Astrocyte (in vitro differentiated cells and primary cell): Measurements from ENCODE around the gene VWA2. TPM values are rescaled to one million over a fixed set of nuclear protein-coding genes. Genes with fewer than 3 reads are reported as not detected.

Experiments
- DNase-seq: peaks from one replicate; pipeline ENCODE4 v3.0.0-alpha.2; 2010; ENCODE audit warnings: low read depth
- FAIRE-seq: peaks from 2 replicates; lab custom pipeline; 2011; peaks lifted over from hg19 to GRCh38; lab: Jason Lieb, UNC
- H2AFZ ChIP-seq: 2 replicates; pipeline ENCODE4 v1.6.0; 2012; ENCODE audit warnings: low read depth, low read length, inconsistent platforms
- H3K27ac ChIP-seq: 2 replicates; pipeline ENCODE4 v1.5.1; 2011; ENCODE audit warnings: low read depth, low read length, inconsistent platforms
- H3K27me3 ChIP-seq: 2 replicates; pipeline ENCODE4 v1.6.0; 2011; ENCODE audit warnings: low read length, inconsistent platforms; ENCODE audit not compliant: insufficient read depth
- H3K36me3 ChIP-seq: 2 replicates; pipeline ENCODE4 v1.5.1; 2011; ENCODE audit warnings: low read length, inconsistent platforms; ENCODE audit not compliant: insufficient read depth
- H3K4me1 ChIP-seq: 2 replicates; pipeline ENCODE4 v1.5.1; 2011; ENCODE audit warnings: low read length, inconsistent platforms; ENCODE audit not compliant: insufficient read depth
- H3K4me2 ChIP-seq: 2 replicates; pipeline ENCODE4 v1.6.0; 2012; ENCODE audit warnings: low read length, inconsistent platforms
- H3K4me3 ChIP-seq: 2 replicates; pipeline ENCODE4 v1.5.1; 2011; ENCODE audit warnings: low read depth, mild to moderate bottlenecking, low read length, inconsistent platforms; ENCODE audit not compliant: insufficient read depth
- H3K79me2 ChIP-seq: 2 replicates; pipeline ENCODE4 v1.6.0; 2012; ENCODE audit warnings: mild to moderate bottlenecking, low read length, inconsistent platforms; ENCODE audit not compliant: insufficient read depth
- H3K9ac ChIP-seq: 2 replicates; pipeline ENCODE4 v1.6.0; 2012; ENCODE audit warnings: mild to moderate bottlenecking, low read length, inconsistent platforms
- H3K9me3 ChIP-seq: 2 replicates; pipeline ENCODE4 v1.5.1; 2012; ENCODE audit warnings: low read depth, mild to moderate bottlenecking, low read length, inconsistent platforms; ENCODE audit not compliant: insufficient read depth
- H4K20me1 ChIP-seq: 2 replicates; pipeline ENCODE4 v1.6.0; 2012; ENCODE audit warnings: low read length, inconsistent platforms; ENCODE audit not compliant: insufficient read depth
- H3K27ac Mint-ChIP-seq: one replicate; pipeline ENCODE4 v1.8.0; 2021; ENCODE audit warnings: mild to moderate bottlenecking, mixed read lengths; ENCODE audit not compliant: unreplicated experiment
- H3K27me3 Mint-ChIP-seq: one replicate; pipeline ENCODE4 v1.8.0; 2021; ENCODE audit warnings: low read depth, mixed read lengths; ENCODE audit not compliant: unreplicated experiment
- H3K36me3 Mint-ChIP-seq: one replicate; pipeline ENCODE4 v1.8.0; 2021; ENCODE audit warnings: low read depth, mixed read lengths; ENCODE audit not compliant: unreplicated experiment
- H3K4me1 Mint-ChIP-seq: one replicate; pipeline ENCODE4 v1.8.0; 2021; ENCODE audit warnings: low read depth, mixed read lengths; ENCODE audit not compliant: unreplicated experiment
- H3K4me3 Mint-ChIP-seq: one replicate; pipeline ENCODE4 v1.8.0; 2021; ENCODE audit warnings: mild to moderate bottlenecking, moderate library complexity, mixed read lengths; ENCODE audit not compliant: unreplicated experiment
- H3K9me3 Mint-ChIP-seq: one replicate; pipeline ENCODE4 v1.8.0; 2021; ENCODE audit warnings: mild to moderate bottlenecking, mixed read lengths; ENCODE audit not compliant: unreplicated experiment
- CTCF ChIP-seq: IDR thresholded peaks from 2 replicates; pipeline ENCODE4 v1.5.1; 2011; ENCODE audit warnings: low read depth, mild to moderate bottlenecking, inconsistent platforms, low read length, moderate library complexity; ENCODE audit not compliant: insufficient read depth
- EZH2 ChIP-seq: IDR thresholded peaks from 2 replicates; pipeline ENCODE4 v1.6.1; 2012; ENCODE audit warnings: mild to moderate bottlenecking, low read length, inconsistent platforms; ENCODE audit not compliant: insufficient read depth
- total RNA-seq: library from RNA; stranded (reverse); gene quantifications from 2 replicates; pipeline ENCODE4 v1.2.1, GENCODE V29; 2021

The VWA2 gene
- total RNA-seq, 1 donor from 2014 or later, result 0.25 TPM

- no peak overlapping the region for H3K4me3 ChIP-seq
- Mint-ChIP-seq H3K9me3 (no peaks in the 10 kb centered on the region), H3K4me1 (no peaks in the 10 kb centered on the region), H3K27me3 (peaks cover 34% of the 10 kb centered on the region), H3K4me3 (no peak overlapping the region), H3K36me3 (no peaks in the 10 kb centered on the region), H3K27ac (no peak overlapping the region)
- H3K79me2 ChIP-seq, result no peaks in the 10 kb centered on the region
- no peak overlapping the region for H3K4me2 ChIP-seq
- H3K9ac ChIP-seq, result no peak overlapping the region
- H3K9me3 ChIP-seq, result no peaks in the 10 kb centered on the region
- H4K20me1 ChIP-seq, result no peaks in the 10 kb centered on the region
- TF ChIP-seq EZH2 (no peak), CTCF (no peak)
- FAIRE-seq (no peak), DNase-seq (no peak)
- no peak overlapping the region for H3K27ac ChIP-seq
- H3K4me1 ChIP-seq, result no peaks in the 10 kb centered on the region
- H3K36me3 ChIP-seq, result no peaks in the 10 kb centered on the region
- H3K27me3 ChIP-seq, result peaks cover 32% of the 10 kb centered on the region
- no peak overlapping the region for H2AFZ ChIP-seq
Observed at GRCh38 chr10:114233482-114233881, 5.6 kb upstream of the VWA2 start.

- H3K4me1 Mint-ChIP-seq, result no peaks in the 10 kb centered on the region
- Histone ChIP-seq H3K9ac (no peak overlapping the region), H3K4me3 (no peak overlapping the region), H3K79me2 (no peaks in the 10 kb centered on the region), H3K4me2 (no peak overlapping the region), H3K27ac (no peak overlapping the region), H3K27me3 (peaks cover 37% of the 10 kb centered on the region), H4K20me1 (no peaks in the 10 kb centered on the region), H3K36me3 (no peaks in the 10 kb centered on the region), H3K9me3 (no peaks in the 10 kb centered on the region), H2AFZ (no peak overlapping the region), H3K4me1 (no peaks in the 10 kb centered on the region)
- TF ChIP-seq CTCF, result no peak
- TF ChIP-seq EZH2, result no peak
- H3K4me3 Mint-ChIP-seq, result no peak overlapping the region
- DNase-seq (no peak), FAIRE-seq (no peak)
- no peaks in the 10 kb centered on the region for H3K9me3 Mint-ChIP-seq
- H3K27me3 Mint-ChIP-seq, result peaks cover 41% of the 10 kb centered on the region
- H3K36me3 Mint-ChIP-seq, result no peaks in the 10 kb centered on the region
- H3K27ac Mint-ChIP-seq, result no peak overlapping the region
Observed at GRCh38 chr10:114234132-114234531, 4.9 kb upstream of the VWA2 start.

GRCh38 chr10:114239994-114240345 lies 916 bp downstream of the VWA2 start:
- TF ChIP-seq EZH2, result no peak
- TF ChIP-seq CTCF, result no peak
- H3K4me1 ChIP-seq, result no peaks in the 10 kb centered on the region
- H3K27ac Mint-ChIP-seq, result no peak overlapping the region
- no peaks in the 10 kb centered on the region for H3K36me3 Mint-ChIP-seq
- no peaks in the 10 kb centered on the region for H3K36me3 ChIP-seq
- H3K27ac ChIP-seq, result no peak overlapping the region
- no peak overlapping the region for H3K4me3 ChIP-seq
- FAIRE-seq (no peak), DNase-seq (no peak)
- no peaks in the 10 kb centered on the region for H3K9me3 Mint-ChIP-seq
- peaks cover 2% of the 10 kb centered on the region for H3K4me1 Mint-ChIP-seq
- peak overlapping the region; percentile 50 for H3K4me2 ChIP-seq
- H3K79me2 ChIP-seq, result no peaks in the 10 kb centered on the region
- no peaks in the 10 kb centered on the region for H3K9me3 ChIP-seq
- no peak overlapping the region for H2AFZ ChIP-seq
- H3K27me3 Mint-ChIP-seq, result peaks cover 70% of the 10 kb centered on the region
- H3K9ac ChIP-seq, result no peak overlapping the region
- H4K20me1 ChIP-seq, result no peaks in the 10 kb centered on the region
- H3K4me3 Mint-ChIP-seq, result peak overlapping the region; percentile 21
- H3K27me3 ChIP-seq, result peaks cover 80% of the 10 kb centered on the region
